ENCODE measurements around the gene VPS8.

DNA sequence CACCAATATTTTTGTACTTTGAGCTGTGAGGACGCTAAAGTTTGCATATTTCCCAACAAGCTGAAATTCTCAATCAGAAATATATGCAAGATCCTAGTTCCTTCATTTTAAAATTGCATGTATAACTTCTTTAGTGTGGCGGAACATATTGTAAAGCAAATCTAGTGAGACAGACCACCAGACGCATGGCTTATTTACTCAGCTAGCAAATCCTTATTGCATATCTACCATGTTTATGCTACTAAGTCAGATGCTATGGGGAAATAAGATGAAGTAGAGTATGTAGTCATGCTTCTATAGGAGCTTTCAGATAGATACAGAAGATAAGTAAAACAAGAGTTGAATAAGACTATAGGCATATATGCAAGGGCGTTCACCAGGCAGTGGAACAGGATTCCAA is 278.8 kb downstream of the VPS8 start:
- TF ChIP-seq GABPA (IDR thresholded peaks at IDR 0.05; ENCODE audit: low read depth) (no peak), POLR2AphosphoS5 (IDR thresholded peaks at IDR 0.05; ENCODE audit: low read depth) (no peak)
- TF ChIP-seq, protein P1, sequence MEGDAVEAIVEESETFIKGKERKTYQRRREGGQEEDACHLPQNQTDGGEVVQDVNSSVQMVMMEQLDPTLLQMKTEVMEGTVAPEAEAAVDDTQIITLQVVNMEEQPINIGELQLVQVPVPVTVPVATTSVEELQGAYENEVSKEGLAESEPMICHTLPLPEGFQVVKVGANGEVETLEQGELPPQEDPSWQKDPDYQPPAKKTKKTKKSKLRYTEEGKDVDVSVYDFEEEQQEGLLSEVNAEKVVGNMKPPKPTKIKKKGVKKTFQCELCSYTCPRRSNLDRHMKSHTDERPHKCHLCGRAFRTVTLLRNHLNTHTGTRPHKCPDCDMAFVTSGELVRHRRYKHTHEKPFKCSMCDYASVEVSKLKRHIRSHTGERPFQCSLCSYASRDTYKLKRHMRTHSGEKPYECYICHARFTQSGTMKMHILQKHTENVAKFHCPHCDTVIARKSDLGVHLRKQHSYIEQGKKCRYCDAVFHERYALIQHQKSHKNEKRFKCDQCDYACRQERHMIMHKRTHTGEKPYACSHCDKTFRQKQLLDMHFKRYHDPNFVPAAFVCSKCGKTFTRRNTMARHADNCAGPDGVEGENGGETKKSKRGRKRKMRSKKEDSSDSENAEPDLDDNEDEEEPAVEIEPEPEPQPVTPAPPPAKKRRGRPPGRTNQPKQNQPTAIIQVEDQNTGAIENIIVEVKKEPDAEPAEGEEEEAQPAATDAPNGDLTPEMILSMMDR (IDR thresholded peaks at IDR 0.05; ENCODE audit: insufficient read depth, low read length): no peak
- TF ChIP-seq, protein P2, sequence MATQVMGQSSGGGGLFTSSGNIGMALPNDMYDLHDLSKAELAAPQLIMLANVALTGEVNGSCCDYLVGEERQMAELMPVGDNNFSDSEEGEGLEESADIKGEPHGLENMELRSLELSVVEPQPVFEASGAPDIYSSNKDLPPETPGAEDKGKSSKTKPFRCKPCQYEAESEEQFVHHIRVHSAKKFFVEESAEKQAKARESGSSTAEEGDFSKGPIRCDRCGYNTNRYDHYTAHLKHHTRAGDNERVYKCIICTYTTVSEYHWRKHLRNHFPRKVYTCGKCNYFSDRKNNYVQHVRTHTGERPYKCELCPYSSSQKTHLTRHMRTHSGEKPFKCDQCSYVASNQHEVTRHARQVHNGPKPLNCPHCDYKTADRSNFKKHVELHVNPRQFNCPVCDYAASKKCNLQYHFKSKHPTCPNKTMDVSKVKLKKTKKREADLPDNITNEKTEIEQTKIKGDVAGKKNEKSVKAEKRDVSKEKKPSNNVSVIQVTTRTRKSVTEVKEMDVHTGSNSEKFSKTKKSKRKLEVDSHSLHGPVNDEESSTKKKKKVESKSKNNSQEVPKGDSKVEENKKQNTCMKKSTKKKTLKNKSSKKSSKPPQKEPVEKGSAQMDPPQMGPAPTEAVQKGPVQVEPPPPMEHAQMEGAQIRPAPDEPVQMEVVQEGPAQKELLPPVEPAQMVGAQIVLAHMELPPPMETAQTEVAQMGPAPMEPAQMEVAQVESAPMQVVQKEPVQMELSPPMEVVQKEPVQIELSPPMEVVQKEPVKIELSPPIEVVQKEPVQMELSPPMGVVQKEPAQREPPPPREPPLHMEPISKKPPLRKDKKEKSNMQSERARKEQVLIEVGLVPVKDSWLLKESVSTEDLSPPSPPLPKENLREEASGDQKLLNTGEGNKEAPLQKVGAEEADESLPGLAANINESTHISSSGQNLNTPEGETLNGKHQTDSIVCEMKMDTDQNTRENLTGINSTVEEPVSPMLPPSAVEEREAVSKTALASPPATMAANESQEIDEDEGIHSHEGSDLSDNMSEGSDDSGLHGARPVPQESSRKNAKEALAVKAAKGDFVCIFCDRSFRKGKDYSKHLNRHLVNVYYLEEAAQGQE (IDR thresholded peaks at IDR 0.05; ENCODE audit: insufficient replicate concordance, low read depth): no peak
